B cell (primary cell): ENCODE results near the gene CELF2.

ENCODE experiments used
- CTCF ChIP-seq: fragments of 200-600 bp; IDR thresholded peaks from one replicate; pipeline ENCODE4 v1.8.0; 2022; ENCODE audit warnings: antibody characterized with exemption, mild to moderate bottlenecking
- EZH2 ChIP-seq: IDR thresholded peaks from 2 replicates; pipeline ENCODE4 v1.6.1; 2012; ENCODE audit warnings: borderline replicate concordance, low read depth, mild to moderate bottlenecking, moderate library complexity, low read length; ENCODE audit not compliant: insufficient read depth, poor library complexity, severe bottlenecking

DNA sequence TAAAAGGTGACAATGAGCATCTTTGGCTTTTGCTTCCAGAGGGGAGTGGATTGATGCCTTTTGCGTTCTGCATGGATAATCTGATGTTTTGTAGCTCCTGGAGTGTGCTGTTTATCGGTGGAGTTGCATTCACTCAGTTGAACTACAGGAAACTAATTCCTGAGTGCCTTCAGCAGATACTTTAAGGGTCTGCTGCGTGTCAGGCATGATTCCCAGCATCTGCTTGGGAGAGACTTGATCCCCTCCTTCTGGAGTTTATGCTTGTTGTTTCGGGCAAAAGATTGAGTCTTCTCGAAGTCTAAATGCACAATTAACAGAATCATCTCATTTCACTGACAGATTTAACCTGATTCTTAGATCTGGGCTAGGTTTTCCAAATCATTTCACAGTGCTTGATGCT is 46.2 kb downstream of the CELF2 start:
- no peak for TF ChIP-seq CTCF
- no peak for TF ChIP-seq EZH2
